HEK293 (cell line): ENCODE results near the gene DMD.

Experiments
- CTCF ChIP-seq: fragments of 450-650 bp; formaldehyde crosslinking; IDR thresholded peaks from 2 replicates; pipeline ENCODE4 v1.5.1; 2016; ENCODE audit warnings: missing biosample characterization, missing genetic modification characterization
- HOXC10 ChIP-seq: sonication (generic); formaldehyde crosslinking; IDR thresholded peaks from 2 replicates; pipeline ENCODE4 v1.8.1; 2023; ENCODE audit warnings: mild to moderate bottlenecking, missing genetic modification reagents
- PBX3 ChIP-seq: sonication (generic); formaldehyde crosslinking; IDR thresholded peaks from 2 replicates; pipeline ENCODE4 v1.8.1; 2022; ENCODE audit warnings: mild to moderate bottlenecking, moderate library complexity, missing genetic modification reagents
- TCF7L2 ChIP-seq: IDR thresholded peaks from 2 replicates; pipeline ENCODE4 v1.6.1; 2011; ENCODE audit warnings: low read depth, mild to moderate bottlenecking, inconsistent platforms, low read length, moderate library complexity, borderline replicate concordance
- ZFP69B ChIP-seq: fragments of 450-650 bp; formaldehyde crosslinking; IDR thresholded peaks from 2 replicates; pipeline ENCODE4 v1.5.1; 2016; ENCODE audit warnings: missing biosample characterization, missing genetic modification characterization
- ZNF112 ChIP-seq: fragments of 450-650 bp; formaldehyde crosslinking; IDR thresholded peaks from 2 replicates; pipeline ENCODE4 v1.5.0; 2017; ENCODE audit warnings: missing biosample characterization, missing genetic modification characterization
- ZNF184 ChIP-seq: fragments of 450-650 bp; IDR thresholded peaks from 2 replicates; pipeline ENCODE4 v1.5.1; 2018; ENCODE audit warnings: missing biosample characterization, mild to moderate bottlenecking, missing genetic modification characterization
- ZNF214 ChIP-seq: fragments of 450-650 bp; formaldehyde crosslinking; IDR thresholded peaks from 2 replicates; pipeline ENCODE4 v1.5.1; 2017; ENCODE audit warnings: missing biosample characterization, mild to moderate bottlenecking, missing genetic modification characterization, borderline replicate concordance
- ZNF423 ChIP-seq: fragments of 450-650 bp; formaldehyde crosslinking; IDR thresholded peaks from 2 replicates; pipeline ENCODE4 v1.5.1; 2016; ENCODE audit warnings: missing biosample characterization, missing genetic modification characterization
- ZNF548 ChIP-seq: fragments of 450-650 bp; formaldehyde crosslinking; IDR thresholded peaks from 2 replicates; pipeline ENCODE4 v1.5.1; 2016; ENCODE audit warnings: missing biosample characterization, missing genetic modification characterization
- ZNF670 ChIP-seq: fragments of 450-650 bp; formaldehyde crosslinking; IDR thresholded peaks from 2 replicates; pipeline ENCODE4 v1.5.1; 2016; ENCODE audit warnings: missing biosample characterization, missing genetic modification characterization, low read depth
- ZNF791 ChIP-seq: fragments of 450-650 bp; formaldehyde crosslinking; IDR thresholded peaks from 2 replicates; pipeline ENCODE4 v1.5.1; 2016; ENCODE audit warnings: missing biosample characterization, missing genetic modification characterization

GRCh38 chrX:31555506-31555905 is 1655.8 kb downstream of the DMD start:
- TF ChIP-seq PBX3 (CRISPR knock-in tag) (no peak), ZNF112 (tag by site-specific recombination) (no peak), CTCF (tag by site-specific recombination) (no peak), ZNF214 (tag by site-specific recombination) (no peak), ZFP69B (tag by site-specific recombination) (no peak), ZNF548 (tag by site-specific recombination) (no peak), ZNF423 (no peak), HOXC10 (CRISPR knock-in tag) (no peak), ZNF184 (no peak), TCF7L2 (no peak), ZNF791 (tag by site-specific recombination) (no peak), ZNF670 (tag by site-specific recombination) (no peak)
